Astrocyte (in vitro differentiated cells and primary cell): Measurements from ENCODE around the gene HSFX4. TPM values are rescaled to one million over a fixed set of nuclear protein-coding genes. Genes with fewer than 3 reads are reported as not detected.
A peak's percentile ranks its signal among the peaks of the same experiment; 100 is the strongest.
"Not testable (repeated sequence)": the region's sequence is repeated elsewhere in the genome, so short reads cannot be mapped to it uniquely, and the experiment has no call there.

ENCODE experiments used
- DNase-seq: peaks from one replicate; pipeline ENCODE4 v3.0.0-alpha.2; 2010; ENCODE audit warnings: low read depth
- FAIRE-seq: peaks from 2 replicates; lab custom pipeline; 2011; peaks lifted over from hg19 to GRCh38; lab: Jason Lieb, UNC
- H2AFZ ChIP-seq: 2 replicates; pipeline ENCODE4 v1.6.0; 2012; ENCODE audit warnings: low read depth, low read length, inconsistent platforms
- H3K27ac ChIP-seq: 2 replicates; pipeline ENCODE4 v1.5.1; 2011; ENCODE audit warnings: low read depth, low read length, inconsistent platforms
- H3K27me3 ChIP-seq: 2 replicates; pipeline ENCODE4 v1.6.0; 2011; ENCODE audit warnings: low read length, inconsistent platforms; ENCODE audit not compliant: insufficient read depth
- H3K36me3 ChIP-seq: 2 replicates; pipeline ENCODE4 v1.5.1; 2011; ENCODE audit warnings: low read length, inconsistent platforms; ENCODE audit not compliant: insufficient read depth
- H3K4me1 ChIP-seq: 2 replicates; pipeline ENCODE4 v1.5.1; 2011; ENCODE audit warnings: low read length, inconsistent platforms; ENCODE audit not compliant: insufficient read depth
- H3K4me2 ChIP-seq: 2 replicates; pipeline ENCODE4 v1.6.0; 2012; ENCODE audit warnings: low read length, inconsistent platforms
- H3K4me3 ChIP-seq: 2 replicates; pipeline ENCODE4 v1.5.1; 2011; ENCODE audit warnings: low read depth, mild to moderate bottlenecking, low read length, inconsistent platforms; ENCODE audit not compliant: insufficient read depth
- H3K79me2 ChIP-seq: 2 replicates; pipeline ENCODE4 v1.6.0; 2012; ENCODE audit warnings: mild to moderate bottlenecking, low read length, inconsistent platforms; ENCODE audit not compliant: insufficient read depth
- H3K9ac ChIP-seq: 2 replicates; pipeline ENCODE4 v1.6.0; 2012; ENCODE audit warnings: mild to moderate bottlenecking, low read length, inconsistent platforms
- H3K9me3 ChIP-seq: 2 replicates; pipeline ENCODE4 v1.5.1; 2012; ENCODE audit warnings: low read depth, mild to moderate bottlenecking, low read length, inconsistent platforms; ENCODE audit not compliant: insufficient read depth
- H4K20me1 ChIP-seq: 2 replicates; pipeline ENCODE4 v1.6.0; 2012; ENCODE audit warnings: low read length, inconsistent platforms; ENCODE audit not compliant: insufficient read depth
- H3K27ac Mint-ChIP-seq: one replicate; pipeline ENCODE4 v1.8.0; 2021; ENCODE audit warnings: mild to moderate bottlenecking, mixed read lengths; ENCODE audit not compliant: unreplicated experiment
- H3K27me3 Mint-ChIP-seq: one replicate; pipeline ENCODE4 v1.8.0; 2021; ENCODE audit warnings: low read depth, mixed read lengths; ENCODE audit not compliant: unreplicated experiment
- H3K36me3 Mint-ChIP-seq: one replicate; pipeline ENCODE4 v1.8.0; 2021; ENCODE audit warnings: low read depth, mixed read lengths; ENCODE audit not compliant: unreplicated experiment
- H3K4me1 Mint-ChIP-seq: one replicate; pipeline ENCODE4 v1.8.0; 2021; ENCODE audit warnings: low read depth, mixed read lengths; ENCODE audit not compliant: unreplicated experiment
- H3K4me3 Mint-ChIP-seq: one replicate; pipeline ENCODE4 v1.8.0; 2021; ENCODE audit warnings: mild to moderate bottlenecking, moderate library complexity, mixed read lengths; ENCODE audit not compliant: unreplicated experiment
- H3K9me3 Mint-ChIP-seq: one replicate; pipeline ENCODE4 v1.8.0; 2021; ENCODE audit warnings: mild to moderate bottlenecking, mixed read lengths; ENCODE audit not compliant: unreplicated experiment
- total RNA-seq: library from RNA; stranded (reverse); gene quantifications from 2 replicates; pipeline ENCODE4 v1.2.1, GENCODE V29; 2021
- TF ChIP-seq, protein P1 (sequence below): IDR thresholded peaks from 2 replicates; pipeline ENCODE4 v1.5.1; 2011; ENCODE audit warnings: low read depth, mild to moderate bottlenecking, inconsistent platforms, low read length, moderate library complexity; ENCODE audit not compliant: insufficient read depth

The HSFX4 gene
- total RNA-seq, 1 donor from 2014 or later, result not detected

DNA sequence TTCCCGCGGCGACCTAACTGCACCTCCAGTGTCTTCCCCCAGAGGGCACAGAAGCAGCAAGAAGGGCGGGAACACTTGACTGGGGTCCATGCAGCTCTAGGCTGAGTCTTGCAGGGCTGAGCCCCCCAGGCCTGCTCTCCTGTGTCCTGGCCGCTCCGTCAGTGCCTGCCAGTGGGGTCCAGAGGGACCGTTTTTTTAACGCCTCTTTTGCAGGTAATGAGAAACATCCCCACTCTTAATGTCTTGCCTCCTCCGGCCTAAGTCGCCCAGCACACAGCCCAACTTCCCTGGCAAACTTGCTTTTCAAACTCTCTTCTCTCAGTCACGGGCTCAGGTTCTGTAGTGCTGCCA lies 11.3 kb downstream of the HSFX4 start:
- not testable (repeated sequence) for H3K27ac Mint-ChIP-seq, H3K27ac ChIP-seq, H3K4me3 Mint-ChIP-seq, H3K36me3 Mint-ChIP-seq, H3K36me3 ChIP-seq, H3K9me3 ChIP-seq, H2AFZ ChIP-seq, H3K27me3 ChIP-seq, DNase-seq, H3K27me3 Mint-ChIP-seq, H3K9ac ChIP-seq, H4K20me1 ChIP-seq, H3K4me3 ChIP-seq, H3K4me1 Mint-ChIP-seq, H3K9me3 Mint-ChIP-seq, H3K4me1 ChIP-seq
- peak; percentile 66 for FAIRE-seq
- Histone ChIP-seq H3K4me2 (peak overlapping the region; percentile 87), H3K79me2 (peaks cover 12% of the 10 kb centered on the region)
- TF ChIP-seq, protein P1, sequence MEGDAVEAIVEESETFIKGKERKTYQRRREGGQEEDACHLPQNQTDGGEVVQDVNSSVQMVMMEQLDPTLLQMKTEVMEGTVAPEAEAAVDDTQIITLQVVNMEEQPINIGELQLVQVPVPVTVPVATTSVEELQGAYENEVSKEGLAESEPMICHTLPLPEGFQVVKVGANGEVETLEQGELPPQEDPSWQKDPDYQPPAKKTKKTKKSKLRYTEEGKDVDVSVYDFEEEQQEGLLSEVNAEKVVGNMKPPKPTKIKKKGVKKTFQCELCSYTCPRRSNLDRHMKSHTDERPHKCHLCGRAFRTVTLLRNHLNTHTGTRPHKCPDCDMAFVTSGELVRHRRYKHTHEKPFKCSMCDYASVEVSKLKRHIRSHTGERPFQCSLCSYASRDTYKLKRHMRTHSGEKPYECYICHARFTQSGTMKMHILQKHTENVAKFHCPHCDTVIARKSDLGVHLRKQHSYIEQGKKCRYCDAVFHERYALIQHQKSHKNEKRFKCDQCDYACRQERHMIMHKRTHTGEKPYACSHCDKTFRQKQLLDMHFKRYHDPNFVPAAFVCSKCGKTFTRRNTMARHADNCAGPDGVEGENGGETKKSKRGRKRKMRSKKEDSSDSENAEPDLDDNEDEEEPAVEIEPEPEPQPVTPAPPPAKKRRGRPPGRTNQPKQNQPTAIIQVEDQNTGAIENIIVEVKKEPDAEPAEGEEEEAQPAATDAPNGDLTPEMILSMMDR, result peak; percentile 23

DNA sequence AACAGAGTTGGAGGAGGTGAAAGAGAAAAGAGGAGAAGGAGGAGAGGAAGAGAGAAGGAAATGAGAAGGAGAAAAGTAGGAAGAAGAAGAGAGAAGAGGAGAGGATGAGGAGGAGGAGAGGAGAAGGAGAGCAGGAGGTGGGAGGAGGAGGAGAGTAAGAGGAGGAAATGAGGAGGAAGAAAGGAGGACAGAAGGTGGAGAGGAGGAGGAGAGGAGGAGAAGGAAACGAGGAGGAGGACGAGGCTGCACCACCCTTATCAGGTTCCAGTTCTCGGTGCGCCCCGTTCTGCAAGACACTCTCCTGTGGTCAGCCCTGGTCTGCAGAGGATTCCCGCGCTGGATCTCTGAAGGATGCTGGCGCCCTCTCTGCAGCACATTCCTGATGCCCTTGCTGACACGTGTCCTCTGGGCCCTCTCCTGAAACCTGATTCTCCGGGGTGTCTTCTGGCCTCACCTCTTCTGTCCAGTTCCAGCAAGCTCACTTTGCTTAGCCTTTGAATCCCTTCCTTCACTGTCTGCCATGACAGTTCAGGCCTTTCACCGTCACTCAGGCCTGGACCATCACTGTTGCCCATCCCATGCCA lies 15.8 kb downstream of the HSFX4 start:
- H3K36me3 ChIP-seq, H3K27ac Mint-ChIP-seq, H3K27me3 ChIP-seq, H2AFZ ChIP-seq, FAIRE-seq, H3K79me2 ChIP-seq, DNase-seq, H3K27ac ChIP-seq, H3K9ac ChIP-seq, H4K20me1 ChIP-seq, H3K4me3 ChIP-seq, H3K4me3 Mint-ChIP-seq, H3K4me2 ChIP-seq, H3K4me1 ChIP-seq, H3K9me3 Mint-ChIP-seq, H3K9me3 ChIP-seq, H3K27me3 Mint-ChIP-seq, H3K36me3 Mint-ChIP-seq, H3K4me1 Mint-ChIP-seq: not testable (repeated sequence)

DNA sequence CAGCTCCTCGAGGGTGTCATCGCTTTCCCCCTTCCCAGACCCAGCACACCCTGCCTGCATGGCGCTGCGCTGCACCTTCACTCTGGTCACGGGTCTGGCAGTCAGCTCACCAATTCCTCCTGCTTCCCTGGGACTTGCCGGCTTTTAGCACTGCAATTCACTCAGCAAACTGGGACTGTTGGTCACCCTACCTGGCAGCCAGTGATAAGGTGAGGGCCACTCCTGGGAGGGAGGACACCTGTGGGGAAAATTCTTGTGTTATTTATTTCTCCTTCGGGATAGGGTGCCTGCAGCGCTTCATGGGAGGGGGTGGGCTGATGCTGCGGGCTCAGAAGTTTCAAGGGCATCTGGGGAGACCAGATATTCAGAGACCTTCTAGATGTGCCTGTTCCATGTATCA lies 16.4 kb downstream of the HSFX4 start:
- H3K9ac ChIP-seq, H3K36me3 ChIP-seq, H3K27ac ChIP-seq, H3K9me3 Mint-ChIP-seq, H3K4me3 ChIP-seq, DNase-seq, FAIRE-seq, H3K9me3 ChIP-seq, H3K4me1 Mint-ChIP-seq, H3K27ac Mint-ChIP-seq, H3K79me2 ChIP-seq, H3K36me3 Mint-ChIP-seq, H3K4me3 Mint-ChIP-seq, H3K27me3 ChIP-seq, H4K20me1 ChIP-seq, H3K4me1 ChIP-seq, H3K4me2 ChIP-seq, H3K27me3 Mint-ChIP-seq, H2AFZ ChIP-seq: not testable (repeated sequence)

DNA sequence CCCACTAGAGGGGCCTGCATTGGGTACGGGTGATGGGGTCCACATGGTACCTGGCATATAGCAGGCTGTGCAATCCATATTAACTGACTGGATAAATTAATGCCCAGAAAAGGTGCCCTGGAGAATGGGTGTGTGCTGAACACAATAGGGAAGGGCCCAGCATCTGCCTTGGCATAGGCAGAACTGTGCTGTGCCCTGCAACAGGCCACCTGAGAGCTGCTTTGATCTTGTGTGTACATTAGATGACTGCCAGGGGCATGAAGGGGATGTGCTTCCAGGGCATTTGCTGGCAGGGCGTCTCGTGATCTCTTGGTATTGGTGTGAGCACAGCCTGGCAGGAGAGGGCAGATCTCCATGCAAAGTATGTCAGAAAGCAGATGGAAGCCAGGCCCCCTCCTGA lies 17.6 kb downstream of the HSFX4 start:
- H2AFZ ChIP-seq, H3K27ac Mint-ChIP-seq, H3K4me1 Mint-ChIP-seq, H3K27me3 ChIP-seq, H3K27me3 Mint-ChIP-seq, H3K79me2 ChIP-seq, H3K9me3 ChIP-seq, H3K9ac ChIP-seq, H3K36me3 ChIP-seq, H3K27ac ChIP-seq, H3K4me3 Mint-ChIP-seq, H3K4me1 ChIP-seq, H3K9me3 Mint-ChIP-seq, FAIRE-seq, H4K20me1 ChIP-seq, H3K4me3 ChIP-seq, DNase-seq, H3K4me2 ChIP-seq: not testable (repeated sequence)
- peaks cover 12% of the 10 kb centered on the region for H3K36me3 Mint-ChIP-seq
